ENCODE data around the gene GOLGA8R.
"Not testable (repeated sequence)": the region's sequence is repeated elsewhere in the genome, so short reads cannot be mapped to it uniquely, and the experiment has no call there.

GOLGA8R gene, protein sequence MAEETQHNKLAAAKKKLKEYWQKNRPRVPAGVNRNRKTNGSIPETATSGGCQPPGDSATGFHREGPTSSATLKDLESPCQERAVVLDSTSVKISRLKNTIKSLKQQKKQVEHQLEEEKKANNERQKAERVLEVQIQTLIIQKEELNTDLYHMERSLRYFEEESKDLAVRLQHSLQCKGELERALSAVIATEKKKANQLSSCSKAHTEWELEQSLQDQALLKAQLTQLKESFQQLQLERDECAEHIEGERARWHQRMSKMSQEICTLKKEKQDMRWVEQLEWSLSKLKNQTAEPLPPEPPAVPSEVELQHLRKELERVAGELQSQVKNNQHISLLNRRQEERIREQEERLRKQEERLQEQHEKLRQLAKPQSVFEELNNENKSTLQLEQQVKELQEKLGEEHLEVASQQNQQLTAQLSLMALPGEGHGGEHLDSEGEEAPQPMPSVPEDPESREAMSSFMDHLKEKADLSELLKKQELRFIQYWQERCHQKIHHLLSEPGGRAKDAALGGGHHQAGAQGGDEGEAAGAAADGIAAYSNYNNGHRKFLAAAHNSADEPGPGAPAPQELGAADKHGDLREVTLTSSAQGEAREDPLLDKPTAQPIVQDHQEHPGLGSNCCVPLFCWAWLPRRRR

DNA sequence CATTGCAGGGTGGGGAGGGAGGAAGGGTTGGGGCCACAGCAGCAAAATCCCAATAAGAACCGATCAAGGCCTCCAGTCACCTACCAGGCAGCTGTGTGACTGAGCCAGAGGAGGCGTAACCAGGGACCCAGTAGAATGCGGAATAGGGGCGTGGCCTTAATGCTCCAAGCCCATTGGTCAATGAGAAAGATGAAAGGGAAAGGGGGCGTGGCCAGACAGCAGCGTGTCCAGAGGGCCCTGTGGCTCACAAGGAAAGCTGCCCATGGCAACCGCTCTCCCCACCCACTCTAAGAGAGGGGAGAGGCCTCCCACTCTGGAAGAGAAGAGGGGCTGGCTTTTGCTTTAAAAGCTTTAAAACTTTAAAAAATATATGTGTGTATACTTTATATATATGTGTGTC lies at the start of gene GOLGA8R:
Gene GOLGA8R, minus strand, starts transcription at position 101 of the 400 bp plus-strand sequence. Its CDS starts 98 bp downstream, at position 3.
- DNase-seq (ENCODE audit: insufficient read length, low spot score); FAIRE-seq: not testable (repeated sequence)

GRCh38 chr15:30463849-30464248 lies 49.8 kb upstream of the GOLGA8R start:
- FAIRE-seq: peak; percentile 30
- not testable (repeated sequence) for DNase-seq (ENCODE audit: insufficient read length, low spot score)

- DNase-seq (ENCODE audit: insufficient read length, low spot score); FAIRE-seq: not testable (repeated sequence)
Observed at GRCh38 chr15:30462176-30462575, 48.1 kb upstream of the GOLGA8R start.

- not testable (repeated sequence) for FAIRE-seq; DNase-seq (ENCODE audit: insufficient read length, low spot score)
Observed at GRCh38 chr15:30452702-30453101, 38.6 kb upstream of the GOLGA8R start.

GRCh38 chr15:30438348-30438747 lies 24.3 kb upstream of the GOLGA8R start:
- not testable (repeated sequence) for FAIRE-seq; DNase-seq (ENCODE audit: insufficient read length, low spot score)

- FAIRE-seq; DNase-seq (ENCODE audit: insufficient read length, low spot score): not testable (repeated sequence)
Observed at GRCh38 chr15:30435878-30436277, 21.8 kb upstream of the GOLGA8R start.

- not testable (repeated sequence) for DNase-seq (ENCODE audit: insufficient read length, low spot score); FAIRE-seq
Observed at GRCh38 chr15:30420723-30421122, 6.7 kb upstream of the GOLGA8R start.

GRCh38 chr15:30407636-30408035 lies 6.4 kb downstream of the GOLGA8R start:
- not testable (repeated sequence) for DNase-seq (ENCODE audit: insufficient read length, low spot score); FAIRE-seq

DNA sequence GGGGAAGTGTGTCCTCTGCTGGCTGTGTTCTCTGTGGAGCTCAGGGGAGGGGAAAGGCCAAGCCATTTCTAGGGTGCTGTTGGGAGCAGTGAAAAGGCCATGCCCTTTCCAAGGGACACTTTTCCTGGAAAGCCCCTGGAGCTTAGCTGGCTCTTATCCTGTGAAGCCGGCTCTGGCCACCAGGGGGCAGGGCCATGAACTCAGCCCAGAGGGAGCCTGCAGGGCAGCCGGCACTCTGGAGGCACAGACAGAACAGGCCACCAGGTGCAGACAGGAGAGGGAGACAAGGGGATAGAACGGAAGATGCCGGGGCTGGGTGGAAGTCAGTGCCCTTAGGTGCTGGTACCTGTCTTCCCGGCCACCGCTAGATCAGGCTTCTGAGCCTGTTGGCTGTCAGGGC lies 15.1 kb downstream of the GOLGA8R start:
- not testable (repeated sequence) for FAIRE-seq; DNase-seq (ENCODE audit: insufficient read length, low spot score)

DNA sequence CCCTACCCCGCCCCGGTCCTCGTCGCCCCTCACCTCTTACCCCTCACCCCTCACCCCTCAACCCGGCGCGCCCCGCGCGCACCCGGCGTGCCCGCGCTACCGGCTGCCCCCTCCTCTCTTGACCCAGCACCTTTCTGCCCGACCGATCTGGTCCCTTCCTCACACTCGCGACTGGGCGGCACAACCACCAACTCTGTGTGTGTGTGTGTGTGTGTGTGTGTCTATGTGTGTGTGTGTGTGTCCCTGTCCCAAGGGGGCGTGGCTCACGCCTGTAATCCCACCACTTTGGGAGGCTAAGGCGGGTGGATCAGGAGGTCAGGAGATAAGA lies 20.4 kb downstream of the GOLGA8R start:
- not testable (repeated sequence) for FAIRE-seq

GRCh38 chr15:30392766-30393663 lies 21.0 kb downstream of the GOLGA8R start, which contains the start of gene CHRFAM7A:
Gene CHRFAM7A, minus strand, starts transcription at chr15:30393540. Its CDS starts 10,189 bp downstream, at chr15:30383351.
- FAIRE-seq; DNase-seq (ENCODE audit: insufficient read length, low spot score): not testable (repeated sequence)

More for the DNA sequence above, 20.4 kb downstream of the GOLGA8R start:
- not testable (repeated sequence) for DNase-seq (ENCODE audit: insufficient read length, low spot score)

DNA sequence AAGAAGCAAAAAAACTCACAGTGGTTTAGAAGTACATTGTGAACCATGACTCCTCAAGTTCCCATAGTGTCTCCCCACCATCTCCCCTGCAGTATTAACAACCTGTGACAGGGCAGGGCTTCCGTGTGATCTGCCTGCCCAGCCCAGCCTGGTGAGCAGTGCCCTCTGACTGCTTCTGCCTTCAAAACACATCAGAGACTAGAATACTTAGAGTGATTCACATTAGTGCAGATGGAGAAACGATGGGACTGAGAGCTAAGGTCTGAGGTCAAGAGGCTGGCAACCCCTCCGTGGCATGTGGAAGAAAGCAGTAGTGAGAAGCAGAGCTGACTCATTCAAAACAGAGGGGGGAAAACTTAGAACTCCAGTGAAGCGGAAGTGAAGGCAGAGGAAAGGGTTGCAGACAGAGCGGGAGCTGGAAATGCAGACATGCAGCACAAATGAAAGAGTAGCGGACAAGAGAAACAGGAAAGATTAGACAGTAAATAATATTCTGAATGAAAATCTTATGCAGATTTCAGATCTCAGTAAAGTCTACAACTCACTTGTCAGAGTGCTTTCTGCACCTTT lies 27.7 kb downstream of the GOLGA8R start:
- not testable (repeated sequence) for FAIRE-seq; DNase-seq (ENCODE audit: insufficient read length, low spot score)

DNA sequence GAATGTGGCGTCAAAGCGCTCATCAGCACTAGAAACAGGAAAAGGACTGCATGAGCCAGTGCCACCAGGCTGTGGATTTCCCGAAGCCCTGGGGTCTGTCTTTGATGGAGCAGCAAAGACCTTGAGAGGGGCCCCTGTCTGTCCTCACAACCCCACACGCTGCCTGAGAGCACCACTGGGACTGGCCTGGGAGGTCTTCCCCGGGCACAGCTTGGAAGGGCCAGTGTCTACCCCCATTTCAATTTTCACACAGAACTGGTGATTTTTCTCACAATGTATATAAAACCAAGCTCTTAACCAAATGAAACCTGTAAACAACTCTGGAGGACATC lies 37.0 kb downstream of the GOLGA8R start:
- FAIRE-seq; DNase-seq (ENCODE audit: insufficient read length, low spot score): not testable (repeated sequence)

- DNase-seq (ENCODE audit: insufficient read length, low spot score); FAIRE-seq: not testable (repeated sequence)
Observed at GRCh38 chr15:30376375-30377081, 37.5 kb downstream of the GOLGA8R start.

GRCh38 chr15:30375872-30376271 lies 38.2 kb downstream of the GOLGA8R start:
- not testable (repeated sequence) for FAIRE-seq

GRCh38 chr15:30374862-30375261 lies 39.2 kb downstream of the GOLGA8R start:
- DNase-seq (ENCODE audit: insufficient read length, low spot score); FAIRE-seq: not testable (repeated sequence)

More at GRCh38 chr15:30375872-30376271, 38.2 kb downstream of the GOLGA8R start:
- DNase-seq (ENCODE audit: insufficient read length, low spot score): not testable (repeated sequence)

- DNase-seq (ENCODE audit: insufficient read length, low spot score); FAIRE-seq: not testable (repeated sequence)
Observed at GRCh38 chr15:30368271-30368670, 45.8 kb downstream of the GOLGA8R start.

DNA sequence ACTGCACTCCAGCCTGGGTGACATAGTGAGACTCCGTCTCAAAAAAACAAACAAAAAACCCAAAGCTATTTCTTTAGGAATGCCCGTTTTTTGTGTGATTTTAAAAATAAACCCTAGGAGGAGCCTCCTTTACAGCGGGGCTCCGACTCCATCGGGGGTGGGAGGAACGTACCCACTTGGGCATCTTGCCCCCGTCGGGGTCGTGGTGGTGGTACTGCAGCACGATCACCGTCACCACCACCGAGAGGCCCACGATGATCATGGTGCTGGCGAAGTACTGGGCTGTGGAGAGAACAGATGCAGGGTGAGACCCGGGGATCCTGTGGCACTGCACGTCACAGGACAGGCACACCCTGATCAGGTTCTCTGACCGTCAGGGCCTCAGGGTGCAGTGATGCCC lies 46.8 kb downstream of the GOLGA8R start:
- not testable (repeated sequence) for DNase-seq (ENCODE audit: insufficient read length, low spot score); FAIRE-seq

- DNase-seq (ENCODE audit: insufficient read length, low spot score); FAIRE-seq: not testable (repeated sequence)
Observed at GRCh38 chr15:30361404-30361803, 52.7 kb downstream of the GOLGA8R start.
